Liver (tissue), 9 donors: ENCODE measurements around the gene ABHD8. TPM values are rescaled to one million over a fixed set of nuclear protein-coding genes. Genes with fewer than 3 reads are reported as not detected.

Experiments
- DNase-seq: peaks from one replicate; pipeline ENCODE4 v3.0.0-alpha.2; 2017; ENCODE audit warnings: low spot score
- H3K27ac ChIP-seq, 2 donors: one replicate each; pipeline ENCODE4 v1.7.0; 2013; ENCODE audit warnings: inconsistent platforms in 2 of 2, low read length in 2 of 2, control low read depth in 1 of 2, low read depth in 1 of 2, mild to moderate bottlenecking in 1 of 2
- H3K27me3 ChIP-seq, 4 donors: one replicate each; pipeline versions ENCODE4 v1.6.1 to v1.7.0; 2013; ENCODE audit warnings: low read length in 3 of 4, inconsistent platforms in 1 of 4, mild to moderate bottlenecking in 1 of 4, moderate library complexity in 1 of 4; ENCODE audit not compliant: control insufficient read depth in 4 of 4, insufficient read depth in 4 of 4
- H3K36me3 ChIP-seq, 4 donors: one replicate each; pipeline versions ENCODE4 v1.6.1 to v1.7.0; 2013; ENCODE audit warnings: low read length in 3 of 4, mild to moderate bottlenecking in 3 of 4, low read depth in 1 of 4, moderate library complexity in 1 of 4; ENCODE audit not compliant: control insufficient read depth in 4 of 4, insufficient read depth in 3 of 4
- H3K4me1 ChIP-seq, 4 donors: one replicate each; pipeline versions ENCODE4 v1.6.1 to v1.7.0; 2013; ENCODE audit warnings: low read length in 3 of 4, mild to moderate bottlenecking in 3 of 4, moderate library complexity in 1 of 4; ENCODE audit not compliant: control insufficient read depth in 4 of 4, insufficient read depth in 4 of 4
- H3K4me3 ChIP-seq, 3 donors: one replicate each; pipeline versions ENCODE4 v1.6.1 to v1.7.0; 2013; ENCODE audit warnings: low read length in 3 of 3, control low read depth in 1 of 3, low read depth in 1 of 3, mild to moderate bottlenecking in 1 of 3
- H3K9ac ChIP-seq, 2 donors: one replicate each; pipeline ENCODE4 v1.7.0; 2013; ENCODE audit warnings: low read length in 2 of 2, mild to moderate bottlenecking in 2 of 2, moderate library complexity in 2 of 2, control low read depth in 1 of 2, low read depth in 1 of 2
- H3K9me3 ChIP-seq, 4 donors: one replicate each; pipeline versions ENCODE4 v1.6.1 to v1.7.0; 2013; ENCODE audit warnings: low read length in 3 of 4; ENCODE audit not compliant: control insufficient read depth in 4 of 4
- EGR1 ChIP-seq, 2 donors: IDR thresholded peaks; 2 replicates each; pipeline ENCODE4 v1.6.1; 2016 to 2018; ENCODE audit warnings: antibody characterized with exemption in 2 of 2, low read depth in 2 of 2
- FOXA1 ChIP-seq: IDR thresholded peaks from 2 replicates; pipeline ENCODE4 v1.6.1; 2016; ENCODE audit warnings: antibody characterized with exemption
- FOXA2 ChIP-seq: IDR thresholded peaks from 2 replicates; pipeline ENCODE4 v1.6.1; 2016; ENCODE audit warnings: antibody characterized with exemption
- GABPA ChIP-seq, 2 donors: IDR thresholded peaks in 1 of 2; conservative IDR thresholded peaks in 1 of 2; 2 replicates each; pipeline ENCODE4 v1.6.1; 2016; ENCODE audit warnings: antibody characterized with exemption in 2 of 2, mild to moderate bottlenecking in 1 of 2, moderate library complexity in 1 of 2
- HNF4A ChIP-seq, 2 donors: conservative IDR thresholded peaks; 2 replicates each; pipeline ENCODE4 v1.6.1; 2016; ENCODE audit warnings: antibody characterized with exemption in 2 of 2, mild to moderate bottlenecking in 2 of 2
- HNF4G ChIP-seq: IDR thresholded peaks from 2 replicates; pipeline ENCODE4 v1.6.1; 2016; ENCODE audit warnings: antibody characterized with exemption
- JUND ChIP-seq, 2 donors: IDR thresholded peaks; 2 replicates each; pipeline ENCODE4 v1.6.1; 2016; ENCODE audit warnings: antibody characterized with exemption in 2 of 2
- NR2F2 ChIP-seq: IDR thresholded peaks from 2 replicates; pipeline ENCODE4 v1.6.1; 2016; ENCODE audit warnings: antibody characterized with exemption
- RAD21 ChIP-seq, 2 donors: IDR thresholded peaks; 2 replicates each; pipeline ENCODE4 v1.6.1; 2016; ENCODE audit warnings: antibody characterized with exemption in 2 of 2, mild to moderate bottlenecking in 2 of 2
- RXRA ChIP-seq, 2 donors: IDR thresholded peaks; 2 replicates each; pipeline ENCODE4 v1.6.1; 2017 to 2018; ENCODE audit warnings: antibody characterized with exemption in 2 of 2, mild to moderate bottlenecking in 1 of 2
- SP1 ChIP-seq: IDR thresholded peaks from 2 replicates; pipeline ENCODE4 v1.6.1; 2018; ENCODE audit warnings: antibody characterized with exemption, mild to moderate bottlenecking
- TAF1 ChIP-seq: conservative IDR thresholded peaks from 2 replicates; pipeline ENCODE4 v1.6.1; 2016; ENCODE audit warnings: antibody characterized with exemption, mild to moderate bottlenecking
- YY1 ChIP-seq: IDR thresholded peaks from 2 replicates; pipeline ENCODE4 v1.6.1; 2016; ENCODE audit warnings: antibody characterized with exemption, mild to moderate bottlenecking
- WGBS: extraction: QIAGEN DNeasy Blood & Tissue Kit; methylation state at CpG from one replicate; pipeline ENCODE4 v1.1.7; 2013; 5-methylcytosine and 5-hydroxymethylcytosine counted together
- polyA plus RNA-seq, 2 donors: library from polyadenylated mRNA; stranded (reverse) in 1 of 2; unstranded in 1 of 2; fragments of 200-250 nt in 1 of 2; fragments of >200 nt in 1 of 2; fragmentation: Nextera tagmentation in 1 of 2; extraction: Ambion mirVana in 1 of 2; gene quantifications; one replicate each; pipeline versions ENCODE4 v1.2.1 to v1.2.3, GENCODE V29; 2013 to 2015
- total RNA-seq, 2 donors: library from RNA; depleted of rRNA; stranded (reverse); fragments of >200 nt; gene quantifications; one replicate each; pipeline ENCODE4 v1.2.3, GENCODE V29; 2014
- TF ChIP-seq, protein P1 (sequence below): fragments of 150-350 bp; IDR thresholded peaks from 2 replicates; pipeline ENCODE4 v1.5.1; 2017; ENCODE audit warnings: improper control_type of control experiment, low read depth, low read length; ENCODE audit not compliant: missing input control
- TF ChIP-seq, protein P2 (sequence below): IDR thresholded peaks from 2 replicates; pipeline ENCODE4 v1.6.1; 2016; ENCODE audit warnings: antibody characterized with exemption
- TF ChIP-seq, protein P3 (sequence below): IDR thresholded peaks from 2 replicates; pipeline ENCODE4 v1.6.1; 2016; ENCODE audit warnings: antibody characterized with exemption, mild to moderate bottlenecking
- TF ChIP-seq, protein P4 (sequence below): IDR thresholded peaks from 2 replicates; pipeline ENCODE4 v1.6.1; 2016; ENCODE audit warnings: antibody characterized with exemption
- TF ChIP-seq, protein P5 (sequence below): IDR thresholded peaks from 2 replicates; pipeline ENCODE4 v1.6.1; 2016; ENCODE audit warnings: antibody characterized with exemption
- donor health status: healthy.
- donor health status: healthy.
- donor health status: healthy.
- donor health status: healthy.
- donor health status: healthy.

The ABHD8 gene
- total and polyA plus RNA-seq, 4 donors, result 6.3 to 26.9 (median 14.4) TPM

DNA sequence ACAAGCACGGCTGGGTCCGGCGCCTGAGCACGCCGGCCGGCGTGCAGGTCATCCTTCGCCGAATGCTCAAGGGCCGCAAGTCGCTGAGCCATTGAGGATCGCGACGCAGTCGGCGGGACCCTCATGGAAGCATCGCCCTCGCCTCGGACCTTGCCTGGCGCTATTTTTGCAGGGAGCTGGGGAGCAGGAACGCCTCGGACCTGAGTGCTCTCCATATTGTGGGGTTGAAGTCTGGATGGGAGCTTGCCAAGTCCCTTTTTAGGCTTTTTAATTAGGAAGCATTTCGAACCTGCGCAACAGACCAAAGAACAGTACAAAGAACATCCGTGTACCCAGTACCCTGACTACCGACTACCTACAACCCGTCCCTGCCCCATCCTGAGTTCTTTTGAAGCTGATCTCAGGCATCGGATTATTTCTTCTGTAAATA is 3.1 kb upstream of the ABHD8 start:
- 4% methylated on average over 28 of the region's 28 CpGs for WGBS
- TF ChIP-seq, protein P1, sequence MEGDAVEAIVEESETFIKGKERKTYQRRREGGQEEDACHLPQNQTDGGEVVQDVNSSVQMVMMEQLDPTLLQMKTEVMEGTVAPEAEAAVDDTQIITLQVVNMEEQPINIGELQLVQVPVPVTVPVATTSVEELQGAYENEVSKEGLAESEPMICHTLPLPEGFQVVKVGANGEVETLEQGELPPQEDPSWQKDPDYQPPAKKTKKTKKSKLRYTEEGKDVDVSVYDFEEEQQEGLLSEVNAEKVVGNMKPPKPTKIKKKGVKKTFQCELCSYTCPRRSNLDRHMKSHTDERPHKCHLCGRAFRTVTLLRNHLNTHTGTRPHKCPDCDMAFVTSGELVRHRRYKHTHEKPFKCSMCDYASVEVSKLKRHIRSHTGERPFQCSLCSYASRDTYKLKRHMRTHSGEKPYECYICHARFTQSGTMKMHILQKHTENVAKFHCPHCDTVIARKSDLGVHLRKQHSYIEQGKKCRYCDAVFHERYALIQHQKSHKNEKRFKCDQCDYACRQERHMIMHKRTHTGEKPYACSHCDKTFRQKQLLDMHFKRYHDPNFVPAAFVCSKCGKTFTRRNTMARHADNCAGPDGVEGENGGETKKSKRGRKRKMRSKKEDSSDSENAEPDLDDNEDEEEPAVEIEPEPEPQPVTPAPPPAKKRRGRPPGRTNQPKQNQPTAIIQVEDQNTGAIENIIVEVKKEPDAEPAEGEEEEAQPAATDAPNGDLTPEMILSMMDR, result no peak
- TF ChIP-seq, protein P2, sequence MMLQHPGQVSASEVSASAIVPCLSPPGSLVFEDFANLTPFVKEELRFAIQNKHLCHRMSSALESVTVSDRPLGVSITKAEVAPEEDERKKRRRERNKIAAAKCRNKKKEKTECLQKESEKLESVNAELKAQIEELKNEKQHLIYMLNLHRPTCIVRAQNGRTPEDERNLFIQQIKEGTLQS, result no peak
- TF ChIP-seq HNF4A (conservative IDR thresholded peaks at IDR 0.05) (peak; percentile 80 to 85), RAD21 (IDR thresholded peaks at IDR 0.05) (no peak), TAF1 (peak; percentile 41), HNF4G (no peak), NR2F2 (no peak), GABPA (IDR thresholded peaks at IDR 0.05 in 1 of 2, conservative IDR thresholded peaks at IDR 0.05 in 1 of 2) (no peak), FOXA1 (no peak), SP1 (peak; percentile 33), JUND (IDR thresholded peaks at IDR 0.05) (no peak), RXRA (IDR thresholded peaks at IDR 0.05) (no peak), FOXA2 (no peak), EGR1 (IDR thresholded peaks at IDR 0.05; ENCODE audit: low read depth in 2 of 2) (no peak), YY1 (peak; percentile 11)
- TF ChIP-seq, protein P3, sequence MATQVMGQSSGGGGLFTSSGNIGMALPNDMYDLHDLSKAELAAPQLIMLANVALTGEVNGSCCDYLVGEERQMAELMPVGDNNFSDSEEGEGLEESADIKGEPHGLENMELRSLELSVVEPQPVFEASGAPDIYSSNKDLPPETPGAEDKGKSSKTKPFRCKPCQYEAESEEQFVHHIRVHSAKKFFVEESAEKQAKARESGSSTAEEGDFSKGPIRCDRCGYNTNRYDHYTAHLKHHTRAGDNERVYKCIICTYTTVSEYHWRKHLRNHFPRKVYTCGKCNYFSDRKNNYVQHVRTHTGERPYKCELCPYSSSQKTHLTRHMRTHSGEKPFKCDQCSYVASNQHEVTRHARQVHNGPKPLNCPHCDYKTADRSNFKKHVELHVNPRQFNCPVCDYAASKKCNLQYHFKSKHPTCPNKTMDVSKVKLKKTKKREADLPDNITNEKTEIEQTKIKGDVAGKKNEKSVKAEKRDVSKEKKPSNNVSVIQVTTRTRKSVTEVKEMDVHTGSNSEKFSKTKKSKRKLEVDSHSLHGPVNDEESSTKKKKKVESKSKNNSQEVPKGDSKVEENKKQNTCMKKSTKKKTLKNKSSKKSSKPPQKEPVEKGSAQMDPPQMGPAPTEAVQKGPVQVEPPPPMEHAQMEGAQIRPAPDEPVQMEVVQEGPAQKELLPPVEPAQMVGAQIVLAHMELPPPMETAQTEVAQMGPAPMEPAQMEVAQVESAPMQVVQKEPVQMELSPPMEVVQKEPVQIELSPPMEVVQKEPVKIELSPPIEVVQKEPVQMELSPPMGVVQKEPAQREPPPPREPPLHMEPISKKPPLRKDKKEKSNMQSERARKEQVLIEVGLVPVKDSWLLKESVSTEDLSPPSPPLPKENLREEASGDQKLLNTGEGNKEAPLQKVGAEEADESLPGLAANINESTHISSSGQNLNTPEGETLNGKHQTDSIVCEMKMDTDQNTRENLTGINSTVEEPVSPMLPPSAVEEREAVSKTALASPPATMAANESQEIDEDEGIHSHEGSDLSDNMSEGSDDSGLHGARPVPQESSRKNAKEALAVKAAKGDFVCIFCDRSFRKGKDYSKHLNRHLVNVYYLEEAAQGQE, result peak; percentile 60
- TF ChIP-seq, protein P4, sequence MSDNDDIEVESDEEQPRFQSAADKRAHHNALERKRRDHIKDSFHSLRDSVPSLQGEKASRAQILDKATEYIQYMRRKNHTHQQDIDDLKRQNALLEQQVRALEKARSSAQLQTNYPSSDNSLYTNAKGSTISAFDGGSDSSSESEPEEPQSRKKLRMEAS, result no peak
- TF ChIP-seq, protein P5, sequence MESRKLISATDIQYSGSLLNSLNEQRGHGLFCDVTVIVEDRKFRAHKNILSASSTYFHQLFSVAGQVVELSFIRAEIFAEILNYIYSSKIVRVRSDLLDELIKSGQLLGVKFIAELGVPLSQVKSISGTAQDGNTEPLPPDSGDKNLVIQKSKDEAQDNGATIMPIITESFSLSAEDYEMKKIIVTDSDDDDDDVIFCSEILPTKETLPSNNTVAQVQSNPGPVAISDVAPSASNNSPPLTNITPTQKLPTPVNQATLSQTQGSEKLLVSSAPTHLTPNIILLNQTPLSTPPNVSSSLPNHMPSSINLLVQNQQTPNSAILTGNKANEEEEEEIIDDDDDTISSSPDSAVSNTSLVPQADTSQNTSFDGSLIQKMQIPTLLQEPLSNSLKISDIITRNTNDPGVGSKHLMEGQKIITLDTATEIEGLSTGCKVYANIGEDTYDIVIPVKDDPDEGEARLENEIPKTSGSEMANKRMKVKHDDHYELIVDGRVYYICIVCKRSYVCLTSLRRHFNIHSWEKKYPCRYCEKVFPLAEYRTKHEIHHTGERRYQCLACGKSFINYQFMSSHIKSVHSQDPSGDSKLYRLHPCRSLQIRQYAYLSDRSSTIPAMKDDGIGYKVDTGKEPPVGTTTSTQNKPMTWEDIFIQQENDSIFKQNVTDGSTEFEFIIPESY, result no peak
- no peak for DNase-seq
- Histone ChIP-seq H3K27ac (peak overlapping the region; percentile 88 to 93), H3K36me3 (no peaks in the 10 kb centered on the region), H3K4me1 (peaks cover 10 to 61% (median 48%) of the 10 kb centered on the region in 4 donors), H3K9me3 (no peaks in the 10 kb centered on the region), H3K9ac (peak overlapping the region; percentile 68 to 79), H3K27me3 (no peaks in the 10 kb centered on the region), H3K4me3 (peak overlapping the region; percentile 78 to 94 (median 81))
